SK-N-SH (cell line): ENCODE results near the gene LAMTOR1. TPM values are rescaled to one million over a fixed set of nuclear protein-coding genes. Genes with fewer than 3 reads are reported as not detected.

Experiments used
- CTCF ChIA-PET: fragments of 300-600, 350-600 bp; formaldehyde crosslinking; extraction: SDS; loops from one replicate; lab custom pipeline; 2021; lab: Yijun Ruan, JAX
- POLR2A ChIA-PET: fragments of 350-600 bp; sonication (Branson Sonifier 250); formaldehyde crosslinking; extraction: SDS; loops from one replicate; lab custom pipeline; 2020; ENCODE audit warnings: antibody characterized with exemption, inconsistent platforms; lab: Yijun Ruan, JAX
- DNase-seq: peaks from one replicate; pipeline ENCODE4 v3.0.0; 2012
- H2AFZ ChIP-seq: fragments of 200-600 bp; sonication (generic); 2 replicates; pipeline ENCODE4 v1.8.1; 2016; ENCODE audit warnings: antibody characterized with exemption, mild to moderate bottlenecking, low read depth
- H3F3A ChIP-seq: fragments of 200-600 bp; sonication (generic); replicated peaks from 2 replicates; pipeline ENCODE3; 2016; ENCODE audit warnings: antibody characterized with exemption, mild to moderate bottlenecking; ENCODE audit not compliant: insufficient read depth
- H3K27ac ChIP-seq, 2 experiments: fragments of 200-500 bp in 1 of 2; fragments of 200-600 bp in 1 of 2; sonication (Bioruptor generic) in 1 of 2; sonication (generic), shearing (Covaris generic) in 1 of 2; 2 replicates each; pipeline versions ENCODE4 v1.5.1 to v1.6.1; 2014 to 2016; ENCODE audit warnings: low read depth in 2 of 2, inconsistent platforms in 1 of 2, low read length in 1 of 2, mild to moderate bottlenecking in 1 of 2, mixed read lengths in 1 of 2
- H3K27me3 ChIP-seq: fragments of 200-600 bp; sonication (generic), shearing (Covaris generic); 2 replicates; pipeline ENCODE4 v1.6.1; 2016; ENCODE audit warnings: mixed run types; ENCODE audit not compliant: insufficient read depth
- H3K36me3 ChIP-seq, 2 experiments: fragments of 200-500 bp in 1 of 2; fragments of 200-600 bp in 1 of 2; sonication (Bioruptor generic) in 1 of 2; sonication (generic) in 1 of 2; replicated peaks in 1 of 2; 2 replicates each; pipeline versions ENCODE3 to v1.5.1; 2014 to 2016; ENCODE audit warnings: low read length in 1 of 2, mild to moderate bottlenecking in 1 of 2; ENCODE audit not compliant: insufficient read depth in 2 of 2, control insufficient read depth in 1 of 2
- H3K4me1 ChIP-seq, 2 experiments: fragments of 200-500 bp in 1 of 2; fragments of 200-600 bp in 1 of 2; sonication (Bioruptor generic) in 1 of 2; sonication (generic), shearing (Covaris generic) in 1 of 2; 2 replicates each; pipeline versions ENCODE4 v1.5.1 to v1.6.1; 2014 to 2016; ENCODE audit warnings: low read depth in 1 of 2, low read length in 1 of 2, mixed run types in 1 of 2; ENCODE audit not compliant: insufficient read depth in 2 of 2, control insufficient read depth in 1 of 2
- H3K4me2 ChIP-seq: fragments of 200-600 bp; sonication (generic), shearing (Covaris generic); 2 replicates; pipeline ENCODE4 v1.6.1; 2017; ENCODE audit warnings: mixed run types
- H3K4me3 ChIP-seq, 2 experiments: fragments of 200-500 bp in 1 of 2; fragments of 200-600 bp in 1 of 2; sonication (Bioruptor generic) in 1 of 2; sonication (generic), shearing (Covaris generic) in 1 of 2; 2 replicates each; pipeline versions ENCODE4 v1.5.1 to v1.8.1; 2014 to 2016; ENCODE audit warnings: low read depth in 2 of 2, inconsistent platforms in 1 of 2, low read length in 1 of 2, mild to moderate bottlenecking in 1 of 2, mixed read lengths in 1 of 2, moderate library complexity in 1 of 2
- H3K79me2 ChIP-seq: fragments of 200-600 bp; sonication (generic); 2 replicates; pipeline ENCODE4 v1.8.1; 2017; ENCODE audit warnings: mild to moderate bottlenecking; ENCODE audit not compliant: insufficient read depth
- H3K9ac ChIP-seq: fragments of 200-600 bp; sonication (generic); 2 replicates; pipeline ENCODE4 v1.6.1; 2017; ENCODE audit warnings: mixed run types
- H3K9me2 ChIP-seq: fragments of 200-600 bp; sonication (generic); 2 replicates; pipeline ENCODE4 v1.6.1; 2017; ENCODE audit warnings: mixed run types
- H3K9me3 ChIP-seq: fragments of 200-600 bp; sonication (generic); 2 replicates; pipeline ENCODE4 v1.6.1; 2017; ENCODE audit warnings: mixed run types, mild to moderate bottlenecking, moderate library complexity
- H4K20me1 ChIP-seq: fragments of 200-600 bp; sonication (generic); 2 replicates; pipeline ENCODE4 v1.6.1; 2017; ENCODE audit warnings: mild to moderate bottlenecking, mixed run types; ENCODE audit not compliant: insufficient read depth
- CHD2 ChIP-seq: fragments of 150-350 bp; IDR thresholded peaks from 2 replicates; pipeline ENCODE4 v1.6.1; 2018; ENCODE audit warnings: low read length; ENCODE audit not compliant: partially characterized antibody
- ELF1 ChIP-seq: IDR thresholded peaks from 2 replicates; pipeline ENCODE4 v1.4.0; 2012
- EP300 ChIP-seq, 2 experiments: IDR thresholded peaks; 2 replicates each; pipeline versions ENCODE4 v1.4.0 to v1.6.1; 2012; ENCODE audit warnings: borderline replicate concordance in 1 of 2, low read depth in 1 of 2, low read length in 1 of 2
- EZH2phosphoT487 ChIP-seq: fragments of 200-600 bp; sonication (generic); IDR thresholded peaks from 2 replicates; pipeline ENCODE4 v1.6.1; 2017; ENCODE audit warnings: low read depth, mixed run types, mild to moderate bottlenecking, antibody characterized with exemption, moderate library complexity, borderline replicate concordance
- FOSL2 ChIP-seq: IDR thresholded peaks from 2 replicates; pipeline ENCODE4 v1.4.0; 2012; ENCODE audit warnings: low read depth, mild to moderate bottlenecking, moderate library complexity, borderline replicate concordance
- FOXJ3 ChIP-seq: sonication (generic); formaldehyde crosslinking; IDR thresholded peaks from 2 replicates; pipeline ENCODE4 v1.5.1; 2020; ENCODE audit warnings: mild to moderate bottlenecking, missing genetic modification reagents
- FOXM1 ChIP-seq: IDR thresholded peaks from 2 replicates; pipeline ENCODE4 v1.4.0; 2012; ENCODE audit warnings: low read depth, mild to moderate bottlenecking
- GABPA ChIP-seq: IDR thresholded peaks from 2 replicates; pipeline ENCODE4 v1.4.0; 2012; ENCODE audit warnings: low read depth, mild to moderate bottlenecking
- GATA2 ChIP-seq: sonication (generic); formaldehyde crosslinking; IDR thresholded peaks from 2 replicates; pipeline ENCODE4 v1.5.0; 2020; ENCODE audit warnings: mild to moderate bottlenecking, missing genetic modification reagents
- JUND ChIP-seq: IDR thresholded peaks from 2 replicates; pipeline ENCODE4 v1.4.0; 2012
- MAX ChIP-seq: IDR thresholded peaks from 2 replicates; pipeline ENCODE4 v1.4.0; 2012; ENCODE audit warnings: low read depth
- MEF2A ChIP-seq: IDR thresholded peaks from 2 replicates; pipeline ENCODE4 v1.4.0; 2012; ENCODE audit warnings: low read depth, borderline replicate concordance
- RAD21 ChIP-seq: IDR thresholded peaks from 2 replicates; pipeline ENCODE4 v1.6.1; 2012; ENCODE audit warnings: mild to moderate bottlenecking, low read length
- RCOR1 ChIP-seq: fragments of 150-350 bp; IDR thresholded peaks from 2 replicates; pipeline ENCODE4 v1.6.1; 2017; ENCODE audit warnings: antibody characterized with exemption, low read length
- RFX5 ChIP-seq: IDR thresholded peaks from 2 replicates; pipeline ENCODE4 v1.6.1; 2012; ENCODE audit warnings: mild to moderate bottlenecking, improper control_type of control experiment, low read length
- RXRA ChIP-seq: IDR thresholded peaks from 2 replicates; pipeline ENCODE4 v1.4.0; 2012; ENCODE audit warnings: low read depth, mild to moderate bottlenecking, borderline replicate concordance
- TCF12 ChIP-seq: IDR thresholded peaks from 2 replicates; pipeline ENCODE4 v1.4.0; 2012
- TEAD4 ChIP-seq: IDR thresholded peaks from 2 replicates; pipeline ENCODE4 v1.4.0; 2012; ENCODE audit warnings: mild to moderate bottlenecking, borderline replicate concordance; ENCODE audit not compliant: insufficient read depth
- USF1 ChIP-seq: IDR thresholded peaks from 2 replicates; pipeline ENCODE4 v1.4.0; 2012; ENCODE audit warnings: low read depth, borderline replicate concordance
- WGBS: methylation state at CpG from one replicate; pipeline ENCODE4 v1.1.6; 2017; ENCODE audit warnings: low lambda C conversion rate; 5-methylcytosine and 5-hydroxymethylcytosine counted together
- polyA plus RNA-seq, 3 experiments: library from polyadenylated mRNA; depleted of rRNA; stranded (reverse); fragments of >200 nt; gene quantifications; 2 replicates each; pipeline ENCODE4 v1.2.3, GENCODE V29; 2012

Gene LAMTOR1
- polyA plus RNA-seq, 1 of the 3 experiments (the other 2 are of a cell fraction) = 128 TPM

- Histone ChIP-seq H3K79me2 (no peaks in the 10 kb centered on the region), H3K9me2 (no peaks in the 10 kb centered on the region), H4K20me1 (no peaks in the 10 kb centered on the region), H3K27ac (no peak overlapping the region), H3K9ac (no peak overlapping the region), H2AFZ (no peak overlapping the region), H3K9me3 (no peaks in the 10 kb centered on the region), H3K4me3 (no peak overlapping the region), H3K36me3 (no peaks in the 10 kb centered on the region), H3K4me2 (no peak overlapping the region), H3K4me1 (no peaks in the 10 kb centered on the region)
- no peak for DNase-seq
- CTCF ChIA-PET = interaction anchor here (0.7 to 2.0 kb wide), 3 partner anchors 23 to 310 kb away, joined by 3 to 7 read pairs (median 3); no protein-coding TSS in a partner anchor
- WGBS = 71% methylated on average over 2 of the region's 2 CpGs
- no peak for TF ChIP-seq RXRA
- no peak for TF ChIP-seq MAX
- TF ChIP-seq RAD21 = no peak
- TF ChIP-seq TEAD4 = no peak
- TF ChIP-seq JUND = no peak
- TF ChIP-seq EP300 (IDR thresholded peaks at IDR 0.05; ENCODE audit: borderline replicate concordance in 1 of 2, low read depth in 1 of 2, low read length in 1 of 2) = no peak
- no peak for TF ChIP-seq MEF2A
- no peak for TF ChIP-seq FOXJ3
- no peak for TF ChIP-seq RFX5
- TF ChIP-seq FOXM1 = no peak
- TF ChIP-seq, all 33 proteins: peak for 0
- Histone ChIP-seq H3F3A (no peaks in the 10 kb centered on the region), H3K27me3 (no peaks in the 10 kb centered on the region; the same call in 1 of the 2 replicates)
- POLR2A ChIA-PET = no interaction called here
These were observed 17.8 kb upstream of the LAMTOR1 start for GRCh38 chr11:72120930-72121329.

DNA sequence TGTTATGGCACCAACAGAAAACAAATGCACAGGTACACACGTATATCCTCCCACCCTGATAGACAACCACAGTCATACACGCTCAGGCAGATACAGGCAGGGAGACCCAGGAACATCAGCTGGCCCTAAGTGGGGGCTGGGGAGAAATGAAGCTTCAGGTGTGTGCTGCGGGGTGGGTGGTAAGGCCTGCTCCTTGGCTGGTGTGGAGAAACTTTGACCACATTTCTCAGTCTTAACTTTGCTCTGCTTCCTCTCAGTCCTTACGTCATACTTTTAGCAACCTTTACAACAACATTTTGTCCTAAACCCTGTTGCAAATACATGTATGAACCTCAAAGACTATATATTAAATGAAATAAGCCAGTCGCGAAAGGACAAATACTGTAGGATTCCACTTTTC, 16.1 kb upstream of the LAMTOR1 start:
- Histone ChIP-seq H4K20me1 (no peaks in the 10 kb centered on the region), H3K4me2 (no peak overlapping the region), H3K27me3 (no peaks in the 10 kb centered on the region; the same call in 1 of the 2 replicates), H3K9me3 (no peaks in the 10 kb centered on the region), H3K79me2 (no peaks in the 10 kb centered on the region), H3K9ac (no peak overlapping the region), H3K27ac (no peak overlapping the region), H2AFZ (no peak overlapping the region), H3K4me3 (no peak overlapping the region)
- POLR2A ChIA-PET = no interaction called here
- 82% methylated on average over 6 of the region's 6 CpGs for WGBS
- no peak for DNase-seq
- CTCF ChIA-PET = no interaction called here
- no peak for TF ChIP-seq MAX
- no peak for TF ChIP-seq JUND
- TF ChIP-seq MEF2A = no peak
- TF ChIP-seq GABPA = no peak
- TF ChIP-seq EP300 (IDR thresholded peaks at IDR 0.05; ENCODE audit: borderline replicate concordance in 1 of 2, low read depth in 1 of 2, low read length in 1 of 2) = no peak
- TF ChIP-seq FOSL2 = no peak
- no peak for TF ChIP-seq GATA2 (CRISPR knock-in tag)
- TF ChIP-seq RCOR1 = no peak
- no peak for TF ChIP-seq USF1
- no peak for TF ChIP-seq ELF1
- no peak for TF ChIP-seq TCF12
- TF ChIP-seq CHD2 = no peak
- no peak for TF ChIP-seq EZH2phosphoT487
- TF ChIP-seq, all 33 proteins: peak for 0
- Histone ChIP-seq H3F3A (no peaks in the 10 kb centered on the region), H3K4me1 (no peaks in the 10 kb centered on the region), H3K9me2 (no peaks in the 10 kb centered on the region), H3K36me3 (no peaks in the 10 kb centered on the region)
